GM18519 (cell line): ENCODE measurements around the gene SPEM2.

Source experiments
- ATAC-seq: cut with Tn5 transposase; IDR thresholded peaks from one replicate; pipeline ENCODE4 v1.9.1; 2021; ENCODE audit warnings: mild to moderate bottlenecking, moderate library complexity; ENCODE audit not compliant: unreplicated experiment, low FRiP score

SPEM2 gene

GRCh38 chr17:7419819-7420610, 5.4 kb upstream of the SPEM2 start, which contains the start of gene SPEM1:
TSS of gene SPEM1 (plus strand) at chr17:7420324. CDS start at chr17:7420385, 61 bp downstream.
- ATAC-seq, result no peak

DNA sequence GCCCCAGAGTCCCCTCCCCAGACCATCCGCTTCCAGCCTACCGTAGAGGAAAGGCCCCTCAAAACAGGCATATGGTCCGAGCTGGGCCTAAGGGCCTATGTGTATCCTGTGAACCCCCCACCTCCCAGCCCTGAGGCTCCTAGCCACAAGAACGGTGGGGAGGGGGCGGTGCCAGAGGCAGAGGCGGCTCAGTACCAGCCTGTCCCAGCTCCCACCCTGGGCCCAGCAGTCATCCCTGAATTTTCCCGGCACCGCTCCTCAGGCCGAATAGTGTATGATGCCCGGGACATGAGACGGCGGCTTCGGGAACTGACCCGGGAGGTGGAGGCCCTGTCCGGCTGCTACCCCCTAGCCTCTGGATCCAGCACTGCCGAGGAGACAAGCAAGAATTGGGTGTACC, 4.2 kb upstream of the SPEM2 start:
- no peak for ATAC-seq

- no peak for ATAC-seq
Measured at GRCh38 chr17:7423679-7424078, 1.7 kb upstream of the SPEM2 start.

GRCh38 chr17:7425756-7426155, 340 bp downstream of the SPEM2 start:
- no peak for ATAC-seq

GRCh38 chr17:7426203-7426863, 917 bp downstream of the SPEM2 start:
- ATAC-seq, result no peak

DNA sequence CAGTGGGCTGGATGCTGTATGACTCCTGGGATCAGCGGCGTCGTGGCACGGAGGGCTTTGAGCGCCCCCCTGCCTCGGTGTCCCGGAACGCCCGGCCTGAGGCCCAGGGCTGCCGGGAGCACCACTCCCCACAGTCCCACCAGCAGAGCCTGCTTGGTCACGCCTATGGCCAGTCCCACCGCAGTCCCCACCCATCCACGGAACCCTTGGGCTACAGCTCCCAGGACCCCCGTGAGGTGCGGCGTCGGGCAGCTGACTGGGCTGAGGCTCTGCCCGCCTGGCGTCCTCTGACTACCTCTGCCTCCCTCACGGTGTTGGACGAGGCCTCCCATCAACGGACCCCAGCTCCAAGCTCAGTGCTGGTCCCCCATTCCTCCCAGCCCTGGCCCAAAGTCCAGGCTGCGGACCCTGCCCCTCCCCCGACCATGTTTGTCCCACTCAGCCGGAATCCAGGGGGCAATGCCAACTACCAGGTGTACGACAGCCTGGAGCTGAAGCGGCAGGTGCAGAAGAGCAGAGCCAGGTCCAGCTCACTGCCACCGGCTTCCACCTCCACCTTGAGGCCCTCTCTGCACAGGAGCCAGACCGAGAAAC, 1.6 kb downstream of the SPEM2 start:
- ATAC-seq, result no peak

GRCh38 chr17:7427549-7427948, 2.1 kb downstream of the SPEM2 start:
- ATAC-seq, result no peak

- no peak for ATAC-seq
Measured at GRCh38 chr17:7428557-7428956, 3.1 kb downstream of the SPEM2 start, which contains the start of gene SPEM3. TSS of gene SPEM3 (plus strand) at chr17:7428857. CDS start at chr17:7428903, 46 bp downstream.

DNA sequence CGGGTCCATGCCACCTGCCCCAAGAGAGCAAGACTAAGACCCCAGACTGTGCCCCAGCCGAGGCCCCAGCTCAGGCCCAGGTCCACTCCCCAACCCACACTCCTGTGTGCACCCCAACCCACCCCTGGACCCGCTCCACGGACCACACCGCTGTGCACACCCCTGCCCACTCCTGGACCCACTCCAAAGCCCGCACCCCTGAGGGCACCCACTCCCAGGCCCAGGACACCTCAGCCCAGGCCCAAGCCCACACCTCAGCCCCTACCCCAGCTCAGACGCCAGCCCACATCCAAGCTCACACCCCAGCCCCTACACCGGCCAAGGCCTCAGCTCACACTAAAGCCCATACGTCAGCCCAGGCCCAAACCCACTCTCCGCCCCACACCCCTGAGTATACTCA, 4.3 kb downstream of the SPEM2 start:
- no peak for ATAC-seq

GRCh38 chr17:7431231-7431630, 5.8 kb downstream of the SPEM2 start:
- ATAC-seq, result no peak

DNA sequence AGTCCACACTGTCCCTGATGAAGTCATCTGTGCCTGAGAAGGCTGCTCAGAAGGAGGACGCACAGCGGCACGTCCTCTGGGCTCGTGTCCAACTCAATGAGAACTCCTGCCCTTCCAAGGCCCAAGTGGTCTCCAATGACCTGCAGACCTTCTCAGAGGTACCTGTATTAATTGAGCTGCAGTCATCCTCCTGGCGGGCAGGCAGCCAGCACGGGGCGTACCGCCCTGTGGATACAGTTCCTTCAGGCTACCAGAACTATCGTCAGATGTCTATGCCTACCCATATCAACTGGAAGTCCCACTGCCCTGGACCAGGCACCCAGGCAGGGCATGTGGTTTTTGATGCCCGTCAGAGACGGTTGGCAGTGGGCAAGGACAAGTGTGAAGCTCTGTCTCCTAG, 6.9 kb downstream of the SPEM2 start:
- ATAC-seq, result no peak

DNA sequence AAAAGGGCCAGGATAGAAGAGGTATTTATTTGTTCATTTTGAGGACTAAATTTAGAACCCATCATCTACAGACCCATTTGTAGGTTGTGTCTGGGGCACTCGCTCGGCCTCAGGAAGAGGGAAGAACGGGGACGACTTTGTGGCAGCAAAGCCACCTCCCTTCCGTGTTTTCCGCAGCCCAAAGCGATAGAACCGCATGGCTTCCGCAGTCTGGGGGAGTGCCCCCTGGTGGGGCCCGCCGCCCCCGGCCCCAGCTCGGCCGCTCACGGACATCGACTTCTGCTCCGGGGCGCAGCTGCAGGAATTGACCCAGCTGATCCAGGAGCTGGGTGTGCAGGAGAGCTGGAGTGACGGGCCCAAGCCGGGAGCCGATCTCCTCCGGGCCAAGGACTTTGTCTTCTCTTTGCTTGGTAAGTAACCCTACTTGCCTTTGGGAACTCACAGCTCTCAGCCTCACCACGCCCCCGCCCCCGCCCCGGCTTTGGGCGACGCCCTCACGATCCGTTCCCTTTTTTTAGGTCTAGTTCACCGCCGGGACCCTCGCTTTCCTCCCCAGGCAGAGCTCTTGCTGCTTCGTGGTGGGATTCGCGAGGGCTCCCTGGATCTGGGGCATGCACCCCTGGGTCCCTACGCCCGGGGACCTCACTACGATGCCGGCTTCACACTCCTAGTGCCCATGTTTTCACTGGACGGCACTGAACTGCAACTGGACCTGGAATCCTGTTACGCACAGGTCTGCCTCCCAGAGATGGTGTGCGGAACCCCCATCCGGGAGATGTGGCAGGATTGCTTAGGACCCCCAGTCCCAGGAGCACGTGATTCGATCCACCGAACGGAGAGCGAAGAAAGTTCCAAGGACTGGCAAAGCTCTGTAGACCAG, 10.5 kb downstream of the SPEM2 start:
- ATAC-seq, result no peak

DNA sequence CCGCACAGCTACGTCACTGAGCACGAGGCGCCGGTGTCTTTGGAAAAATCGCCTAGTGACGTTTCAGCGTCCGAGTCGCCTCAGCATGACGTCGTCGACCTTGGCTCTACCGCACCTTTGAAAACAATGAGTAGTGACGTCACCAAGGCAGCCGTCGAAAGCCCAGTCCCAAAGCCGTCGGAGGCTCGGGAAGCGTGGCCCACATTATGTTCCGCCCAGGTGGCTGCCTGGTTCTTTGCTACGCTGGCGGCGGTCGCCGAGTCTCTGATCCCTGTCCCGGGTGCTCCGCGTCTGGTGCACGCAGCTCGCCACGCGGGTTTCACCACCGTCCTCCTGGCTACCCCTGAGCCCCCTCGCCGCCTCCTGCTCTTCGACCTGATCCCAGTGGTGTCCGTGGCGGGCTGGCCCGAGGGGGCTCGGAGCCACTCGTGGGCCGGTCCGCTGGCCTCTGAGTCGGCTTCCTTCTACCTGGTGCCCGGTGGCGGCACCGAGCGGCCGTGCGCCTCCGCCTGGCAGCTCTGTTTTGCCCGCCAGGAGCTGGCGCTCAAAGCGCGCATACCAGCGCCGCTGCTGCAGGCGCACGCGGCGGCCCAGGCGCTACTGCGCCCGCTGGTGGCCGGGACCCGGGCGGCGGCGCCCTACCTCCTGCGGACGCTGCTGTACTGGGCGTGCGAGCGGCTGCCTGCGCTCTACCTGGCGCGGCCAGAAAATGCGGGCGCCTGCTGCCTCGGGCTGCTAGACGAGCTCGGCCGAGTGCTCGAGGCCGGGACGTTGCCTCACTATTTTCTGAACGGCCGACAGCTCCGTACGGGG, 11.3 kb downstream of the SPEM2 start:
- no peak for ATAC-seq

DNA sequence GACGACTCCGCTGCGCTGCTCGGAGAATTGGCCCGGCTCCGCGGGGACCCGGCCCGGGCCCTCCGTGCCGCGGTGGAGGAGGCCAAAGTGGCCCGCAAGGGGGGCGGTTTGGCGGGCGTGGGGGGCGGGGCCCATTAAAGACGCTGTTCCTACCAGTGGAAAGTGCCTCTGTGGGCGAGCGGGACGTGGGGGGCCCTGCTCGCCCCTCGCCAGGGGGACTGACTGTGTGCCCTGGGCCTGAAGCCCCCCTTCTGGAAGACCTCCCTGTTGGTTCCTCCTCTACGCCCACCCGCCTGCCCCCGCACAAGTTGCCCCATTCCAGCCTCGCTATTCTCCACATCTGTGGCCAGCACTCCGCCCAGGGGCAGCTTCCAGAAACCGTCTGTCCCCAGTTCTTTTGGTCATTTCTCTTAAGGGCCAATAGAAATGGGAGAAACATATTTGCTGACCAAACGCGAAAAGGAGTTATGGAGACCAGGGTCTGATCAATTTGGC, 12.0 kb downstream of the SPEM2 start:
- ATAC-seq, result no peak

DNA sequence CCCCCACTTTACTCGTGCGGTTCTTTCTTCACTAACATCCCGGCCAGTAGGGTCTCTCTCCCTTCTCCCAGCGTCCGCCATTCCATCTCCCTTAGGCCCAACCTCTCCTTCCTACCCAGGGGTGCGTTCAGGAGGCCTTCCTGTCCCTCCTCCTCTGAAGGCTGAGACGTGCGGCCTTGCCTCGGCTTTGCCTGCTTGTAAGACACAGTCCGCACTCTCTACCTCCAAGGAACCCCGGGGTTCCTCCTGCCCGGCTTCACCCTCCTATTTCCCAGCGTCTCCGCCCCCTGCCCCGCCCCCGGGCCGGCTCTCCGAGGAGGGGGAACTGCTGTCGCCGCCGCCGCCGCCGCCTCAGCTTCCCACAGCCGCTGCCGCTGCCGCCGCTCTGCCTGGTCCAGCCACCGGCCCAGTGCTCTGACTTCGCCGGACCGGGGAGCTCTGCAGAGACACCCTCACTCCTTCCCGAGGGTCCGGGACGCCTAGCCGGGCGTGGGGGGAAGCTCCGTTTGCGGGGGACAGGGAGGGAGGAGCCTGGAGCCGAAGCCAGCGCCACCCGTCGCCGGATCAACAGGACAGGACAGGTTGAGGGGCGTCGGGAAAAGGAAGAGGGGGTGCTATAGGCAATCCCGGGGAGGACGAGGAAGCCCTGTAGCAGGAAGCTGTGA, 12.7 kb downstream of the SPEM2 start:
- no peak for ATAC-seq

GRCh38 chr17:7438656-7439460, 13.4 kb downstream of the SPEM2 start:
- no peak for ATAC-seq

- no peak for ATAC-seq
Measured at GRCh38 chr17:7439462-7440112, 14.2 kb downstream of the SPEM2 start, which contains the start of gene FGF11. TSS of gene FGF11 (plus strand) at chr17:7439512. CDS start at chr17:7439621, 109 bp downstream.
